ENCODE measurements around the gene STIM1. TPM values are rescaled to one million over a fixed set of nuclear protein-coding genes. Genes with fewer than 3 reads are reported as not detected.

Gene STIM1
- total RNA-seq, 1 experiment from 2014 or later, result 15.2 TPM

- Histone ChIP-seq H3K79me2 (ENCODE audit: insufficient read depth, low read length) (no peaks in the 10 kb centered on the region), H2BK120ac (ENCODE audit: low read depth, low read length, poor library complexity, severe bottlenecking) (no peak overlapping the region), H2AFZ (ENCODE audit: low read length) (no peak overlapping the region), H4K20me1 (ENCODE audit: control insufficient read depth, insufficient read depth, insufficient read length) (no peaks in the 10 kb centered on the region), H2BK5ac (ENCODE audit: insufficient read length, low read length) (no peak overlapping the region), H2BK12ac (ENCODE audit: insufficient read length, low read depth, low read length) (no peak overlapping the region), H2BK20ac (ENCODE audit: low read depth, low read length, poor library complexity, severe bottlenecking) (no peak overlapping the region), H4K8ac (replicated peaks; ENCODE audit: insufficient read length, low read depth, low read length) (no peak overlapping the region), H3K79me1 (ENCODE audit: insufficient read depth, low read depth, low read length, poor library complexity, severe bottlenecking) (no peaks in the 10 kb centered on the region), H3K56ac (ENCODE audit: insufficient read length, low read depth, low read length) (no peak overlapping the region), H3K4me2 (ENCODE audit: insufficient read depth, insufficient read length, low read length) (no peak overlapping the region), H3K27me3 (ENCODE audit: insufficient read depth, low read length) (no peaks in the 10 kb centered on the region), H2AK5ac (ENCODE audit: insufficient read length, low read length) (no peak overlapping the region), H3K9me3 (ENCODE audit: control insufficient read depth, low read depth, low read length) (no peaks in the 10 kb centered on the region), H4K5ac (ENCODE audit: insufficient read length, low read depth, low read length) (no peak overlapping the region), H3K14ac (ENCODE audit: insufficient read depth, low read length) (no peak overlapping the region), H3K27ac (ENCODE audit: insufficient read length, low read depth, low read length) (no peak overlapping the region), H3K9ac (ENCODE audit: extremely low read depth, insufficient read length, low read length) (no peak overlapping the region), H3K23ac (ENCODE audit: insufficient read length, low read depth, low read length) (no peak overlapping the region), H3K23me2 (ENCODE audit: insufficient read length, low read depth, low read length, poor library complexity, severe bottlenecking) (no peaks in the 10 kb centered on the region), H3T11ph (ENCODE audit: low read length) (no peak overlapping the region), H2BK15ac (ENCODE audit: low read depth, low read length) (no peak overlapping the region), H3K4ac (ENCODE audit: low read depth, low read length) (no peak overlapping the region), H3K4me1 (ENCODE audit: insufficient read depth, low read length) (no peaks in the 10 kb centered on the region), H4K91ac (ENCODE audit: insufficient read length, low read depth, low read length) (no peak overlapping the region), H3K18ac (ENCODE audit: insufficient read length, low read depth, low read length) (no peak overlapping the region)
- Mint-ChIP-seq H3K4me3 (no peak overlapping the region), H3K36me3 (ENCODE audit: insufficient read depth in 1 of 3, low read depth in 3 of 3) (no peaks in the 10 kb centered on the region), H3K9me3 (no peaks in the 10 kb centered on the region), H3K4me1 (no peaks in the 10 kb centered on the region), H3K27me3 (ENCODE audit: low read depth) (no peaks in the 10 kb centered on the region), H3K27ac (no peak overlapping the region)
- no peak for TF ChIP-seq CTCF (conservative IDR thresholded peaks at IDR 0.05)
- no CpG with 5 or more reads among the region's 2 CpGs for WGBS (ENCODE audit: extremely low coverage, insufficient read length, low lambda C conversion rate)
- DNase-seq, result no peak
These were observed 34.5 kb downstream of the STIM1 start for GRCh38 chr11:3890014-3890413.

Measured in H9 (cell line).